ENCODE measurements around the gene XPNPEP3.

DNA sequence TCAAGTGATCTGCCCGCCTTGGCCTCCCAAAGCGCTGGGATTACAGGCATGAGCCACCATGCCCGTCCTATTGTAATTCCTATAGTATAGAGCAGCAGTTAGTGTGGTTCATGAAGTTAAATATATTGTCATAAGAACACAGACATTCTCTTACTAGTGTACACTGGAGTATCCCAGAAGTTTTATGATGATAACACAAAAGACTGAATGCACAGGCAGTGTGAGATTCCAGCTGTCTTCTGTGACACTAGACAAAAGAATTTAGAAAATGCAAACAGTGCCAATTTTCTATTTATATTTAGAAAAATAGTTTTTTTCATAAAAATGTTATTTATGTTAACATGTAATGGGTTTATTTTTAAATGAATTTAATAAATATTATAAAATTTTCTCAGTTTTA lies 54.8 kb downstream of the XPNPEP3 start:
- no peak for TF ChIP-seq EP300 (IDR thresholded peaks at IDR 0.05)
- TF ChIP-seq, protein P1, sequence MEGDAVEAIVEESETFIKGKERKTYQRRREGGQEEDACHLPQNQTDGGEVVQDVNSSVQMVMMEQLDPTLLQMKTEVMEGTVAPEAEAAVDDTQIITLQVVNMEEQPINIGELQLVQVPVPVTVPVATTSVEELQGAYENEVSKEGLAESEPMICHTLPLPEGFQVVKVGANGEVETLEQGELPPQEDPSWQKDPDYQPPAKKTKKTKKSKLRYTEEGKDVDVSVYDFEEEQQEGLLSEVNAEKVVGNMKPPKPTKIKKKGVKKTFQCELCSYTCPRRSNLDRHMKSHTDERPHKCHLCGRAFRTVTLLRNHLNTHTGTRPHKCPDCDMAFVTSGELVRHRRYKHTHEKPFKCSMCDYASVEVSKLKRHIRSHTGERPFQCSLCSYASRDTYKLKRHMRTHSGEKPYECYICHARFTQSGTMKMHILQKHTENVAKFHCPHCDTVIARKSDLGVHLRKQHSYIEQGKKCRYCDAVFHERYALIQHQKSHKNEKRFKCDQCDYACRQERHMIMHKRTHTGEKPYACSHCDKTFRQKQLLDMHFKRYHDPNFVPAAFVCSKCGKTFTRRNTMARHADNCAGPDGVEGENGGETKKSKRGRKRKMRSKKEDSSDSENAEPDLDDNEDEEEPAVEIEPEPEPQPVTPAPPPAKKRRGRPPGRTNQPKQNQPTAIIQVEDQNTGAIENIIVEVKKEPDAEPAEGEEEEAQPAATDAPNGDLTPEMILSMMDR (IDR thresholded peaks at IDR 0.05): no peak
- TF ChIP-seq POLR2A (IDR thresholded peaks at IDR 0.05): no peak
